Pancreas (tissue), 10 donors: ENCODE results near the gene PXMP4. TPM values are rescaled to one million over a fixed set of nuclear protein-coding genes. Genes with fewer than 3 reads are reported as not detected.

Source experiments
- ATAC-seq, 4 donors: fragments of 200-7000 bp; cut with Tn5 transposase; one replicate each; pipeline versions ENCODE4 v1.8.0 to v1.9.1; 2020; ENCODE audit warnings: mild to moderate bottlenecking in 4 of 4, moderate library complexity in 4 of 4
- DNase-seq, 6 donors: peaks; one replicate each; pipeline ENCODE4 v3.0.0-alpha.2; 2020
- FAIRE-seq: peaks from 2 replicates; lab custom pipeline; 2012; peaks lifted over from hg19 to GRCh38; lab: Jason Lieb, UNC
- H3K27ac ChIP-seq, 4 donors: fragments of 200-600 bp; sonication (generic); 1 replicate in 3 of 4; 2 replicates in 1 of 4; pipeline versions ENCODE4 v1.5.0 to v1.8.0; 2020
- H3K27me3 ChIP-seq, 4 donors: fragments of 200-600 bp; one replicate each; pipeline ENCODE4 v1.8.0; 2021
- H3K36me3 ChIP-seq, 3 donors: fragments of 200-600 bp; sonication (generic) in 1 of 3; one replicate each; pipeline versions ENCODE4 v1.5.0 to v1.8.0; 2020 to 2021
- H3K4me1 ChIP-seq, 3 donors: fragments of 200-600 bp; one replicate each; pipeline ENCODE4 v1.8.0; 2021
- H3K4me3 ChIP-seq, 4 donors: fragments of 200-600 bp; sonication (generic) in 2 of 4; one replicate each; pipeline versions ENCODE4 v1.5.0 to v1.8.0; 2020 to 2021
- H3K9me3 ChIP-seq, 4 donors: fragments of 200-600 bp; one replicate each; pipeline ENCODE4 v1.8.0; 2021
- CTCF ChIP-seq, 4 donors: fragments of 200-600 bp; sonication (generic) in 3 of 4; IDR thresholded peaks; one replicate each; pipeline versions ENCODE4 v1.5.0 to v1.8.0; 2021; ENCODE audit warnings: antibody characterized with exemption in 4 of 4
- WGBS, 2 donors: extraction: QIAGEN DNeasy Blood & Tissue Kit; methylation state at CpG; one replicate each; pipeline ENCODE4 v1.1.7; 2013; 5-methylcytosine and 5-hydroxymethylcytosine counted together
- intact Hi-C, 3 donors: fragments of 100-400 bp; cut with DNase I; formaldehyde crosslinking; loops; one replicate each; pipeline versions ENCODE4 v1.11.1 to v1.14.2; 2022
- polyA plus RNA-seq, 2 donors: library from polyadenylated mRNA; stranded (reverse); fragments of 200-250 nt; gene quantifications; one replicate each; pipeline ENCODE4 v1.2.3, GENCODE V29; 2013
- total RNA-seq, 6 donors: library from RNA; stranded (reverse); fragmentation: NEBNext Ultra II Directional in 4 of 6; extraction: Animal tissue kit (Norgen Biotek cat#: 25700) in 4 of 6; gene quantifications; one replicate each; pipeline versions ENCODE4 v1.2.1 to v1.2.4, GENCODE V29; 2021 to 2023
- donor health status: healthy with polysubstance abuse.
- donor health status: DM: no; HTN: no; CAD: no; lungs with moderate emphysema.
- donor health status: DM: no; HTN: no; CAD: no.
- donor health status: control.
- donor health status: control.
- donor health status: Bipolar disorder and iron deficiency.
- donor health status: DM: yes; HTN: yes; CAD: no.
- donor health status: DM: no; HTN: no; CAD: no.
- donor health status: DM: no; HTN: no; CAD: no.
- donor health status: DM: yes; HTN: yes; CAD: no.

Gene PXMP4
- total and polyA plus RNA-seq, 8 donors = 2.1 to 8.2 (median 5.4) TPM

- 89 to 90% methylated on average over 10 of the region's 10 CpGs for WGBS, 2 donors
- H3K36me3 ChIP-seq = peaks cover 0 to 19% (median 4%) of the 10 kb centered on the region in 3 donors
- H3K27me3 ChIP-seq = no peaks in the 10 kb centered on the region
- no peak overlapping the region for H3K27ac ChIP-seq
- peaks cover 0 to under 1% (median under 1%) of the 10 kb centered on the region in 3 donors for H3K4me1 ChIP-seq
- DNase-seq (no peak), FAIRE-seq (no peak), ATAC-seq (no peak)
- H3K9me3 ChIP-seq = no peaks in the 10 kb centered on the region
- intact Hi-C loops = no loop called here
- no peak overlapping the region for H3K4me3 ChIP-seq
- no peak for TF ChIP-seq CTCF (IDR thresholded peaks at IDR 0.05)
Measured at GRCh38 chr20:33713865-33714367, 6.2 kb downstream of the PXMP4 start.

- FAIRE-seq = no peak
- H3K36me3 ChIP-seq = peaks cover 0 to 19% (median 4%) of the 10 kb centered on the region in 3 donors
- no peak overlapping the region for H3K4me3 ChIP-seq
- no peak for TF ChIP-seq CTCF (IDR thresholded peaks at IDR 0.05)
- WGBS, 2 donors = 60 to 92% methylated on average over 1 of the region's 1 CpG
- no peaks in the 10 kb centered on the region for H3K9me3 ChIP-seq
- no peak overlapping the region for H3K27ac ChIP-seq
- no peak for DNase-seq
- no peaks in the 10 kb centered on the region for H3K27me3 ChIP-seq
- no peaks in the 10 kb centered on the region for H3K4me1 ChIP-seq
- intact Hi-C loops = no loop called here
- ATAC-seq = no peak
Measured at GRCh38 chr20:33711446-33711738, 8.7 kb downstream of the PXMP4 start.

GRCh38 chr20:33710681-33711445 is 9.2 kb downstream of the PXMP4 start:
- Histone ChIP-seq H3K9me3 (no peaks in the 10 kb centered on the region), H3K36me3 (peaks cover 0 to 19% (median 4%) of the 10 kb centered on the region in 3 donors), H3K27me3 (no peaks in the 10 kb centered on the region), H3K4me3 (no peak overlapping the region), H3K4me1 (no peaks in the 10 kb centered on the region), H3K27ac (no peak overlapping the region)
- ATAC-seq (no peak), FAIRE-seq (no peak), DNase-seq (no peak)
- TF ChIP-seq CTCF (IDR thresholded peaks at IDR 0.05) = no peak
- 77 to 78% methylated on average over 14 of the region's 14 CpGs for WGBS, 2 donors
- intact Hi-C loops = no loop called here

GRCh38 chr20:33709905-33710541 is 10.1 kb downstream of the PXMP4 start:
- peaks cover 0 to 19% (median 4%) of the 10 kb centered on the region in 3 donors for H3K36me3 ChIP-seq

More at GRCh38 chr20:33709905-33710541, 10.1 kb downstream of the PXMP4 start:
- no peak for DNase-seq
- TF ChIP-seq CTCF (IDR thresholded peaks at IDR 0.05) = no peak
- H3K27me3 ChIP-seq = no peaks in the 10 kb centered on the region
- H3K4me1 ChIP-seq = no peaks in the 10 kb centered on the region
- no peak for FAIRE-seq
- ATAC-seq = no peak
- intact Hi-C loops = no loop called here
- no peak overlapping the region for H3K4me3 ChIP-seq
- WGBS, 2 donors = 85 to 89% methylated on average over 16 of the region's 16 CpGs
- H3K27ac ChIP-seq = no peak overlapping the region
- H3K9me3 ChIP-seq = no peaks in the 10 kb centered on the region
